ENCODE data around the gene MFSD1. TPM values are rescaled to one million over a fixed set of nuclear protein-coding genes. Genes with fewer than 3 reads are reported as not detected.

The MFSD1 gene
- total and polyA plus RNA-seq, 12 donors = 20.4 to 118 (median 76.9) TPM

DNA sequence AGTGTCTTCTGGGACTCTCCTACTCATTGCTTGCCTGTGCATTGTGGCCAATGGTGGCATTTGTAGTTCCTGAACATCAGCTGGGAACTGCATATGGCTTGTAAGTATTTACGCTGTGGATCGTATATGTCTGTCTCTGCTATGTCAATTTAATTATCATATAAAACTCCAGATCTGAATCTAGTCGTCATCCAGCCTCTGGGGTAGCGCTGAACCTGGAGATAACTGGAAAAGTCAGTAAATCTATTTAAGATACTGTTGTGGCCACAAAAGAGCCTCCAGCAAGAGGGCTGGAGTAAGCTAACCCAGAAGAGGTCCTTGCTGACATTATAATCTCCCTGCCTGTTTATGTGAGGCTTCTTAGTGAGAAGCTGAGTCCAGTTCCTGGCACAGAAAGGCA lies 21.6 kb downstream of the MFSD1 start:
- intact Hi-C loops (cut with DNase I) = no loop called here
- H3K36me3 ChIP-seq (replicated peaks in 1 of 2) = peaks cover 0 to 41% of the 10 kb centered on the region in 2 donors
- 85 to 96% (median 92%) methylated on average over 4 of the region's 4 CpGs for WGBS, 4 donors
- no peak overlapping the region for H3K4me3 ChIP-seq
- no peak for DNase-seq
- no peaks in the 10 kb centered on the region for H3K27me3 ChIP-seq
- H3K4me1 ChIP-seq (replicated peaks in 1 of 2) = peaks cover 0 to 3% of the 10 kb centered on the region in 2 donors
- H3K27ac ChIP-seq = no peak overlapping the region
- H3K9me3 ChIP-seq (replicated peaks in 1 of 3) = no peaks in the 10 kb centered on the region
- TF ChIP-seq POLR2A (IDR thresholded peaks at IDR 0.05) = no peak
- TF ChIP-seq, protein P1, sequence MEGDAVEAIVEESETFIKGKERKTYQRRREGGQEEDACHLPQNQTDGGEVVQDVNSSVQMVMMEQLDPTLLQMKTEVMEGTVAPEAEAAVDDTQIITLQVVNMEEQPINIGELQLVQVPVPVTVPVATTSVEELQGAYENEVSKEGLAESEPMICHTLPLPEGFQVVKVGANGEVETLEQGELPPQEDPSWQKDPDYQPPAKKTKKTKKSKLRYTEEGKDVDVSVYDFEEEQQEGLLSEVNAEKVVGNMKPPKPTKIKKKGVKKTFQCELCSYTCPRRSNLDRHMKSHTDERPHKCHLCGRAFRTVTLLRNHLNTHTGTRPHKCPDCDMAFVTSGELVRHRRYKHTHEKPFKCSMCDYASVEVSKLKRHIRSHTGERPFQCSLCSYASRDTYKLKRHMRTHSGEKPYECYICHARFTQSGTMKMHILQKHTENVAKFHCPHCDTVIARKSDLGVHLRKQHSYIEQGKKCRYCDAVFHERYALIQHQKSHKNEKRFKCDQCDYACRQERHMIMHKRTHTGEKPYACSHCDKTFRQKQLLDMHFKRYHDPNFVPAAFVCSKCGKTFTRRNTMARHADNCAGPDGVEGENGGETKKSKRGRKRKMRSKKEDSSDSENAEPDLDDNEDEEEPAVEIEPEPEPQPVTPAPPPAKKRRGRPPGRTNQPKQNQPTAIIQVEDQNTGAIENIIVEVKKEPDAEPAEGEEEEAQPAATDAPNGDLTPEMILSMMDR (IDR thresholded peaks at IDR 0.05) = no peak

DNA sequence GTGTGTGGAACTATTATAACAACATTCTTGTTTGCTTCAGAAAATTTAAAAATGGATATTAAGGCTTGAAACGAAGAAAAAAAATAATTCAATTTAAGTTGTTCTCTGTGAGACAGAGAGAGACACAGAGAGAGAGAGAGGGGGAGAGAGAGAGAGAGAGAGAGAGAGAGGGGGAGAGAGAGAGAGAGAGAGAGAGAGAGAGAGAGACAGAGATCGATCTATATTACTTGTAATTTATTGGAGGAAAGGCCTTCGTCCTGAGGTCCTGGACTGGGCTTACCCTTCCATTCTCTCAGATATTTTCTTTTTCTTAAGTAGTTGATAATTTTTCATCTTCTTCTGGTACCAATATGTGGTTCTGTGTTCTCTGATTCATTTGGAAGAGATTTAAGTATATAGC lies 25.9 kb downstream of the MFSD1 start:
- intact Hi-C loops (cut with DNase I) = no loop called here
- H3K36me3 ChIP-seq (replicated peaks in 1 of 2) = peaks cover 0 to 41% of the 10 kb centered on the region in 2 donors
- no peaks in the 10 kb centered on the region for H3K4me1 ChIP-seq (replicated peaks in 1 of 2)
- H3K27me3 ChIP-seq = no peaks in the 10 kb centered on the region
- no peak for DNase-seq
- 89 to 100% (median 90%) methylated on average over 3 of the region's 3 CpGs for WGBS, 4 donors
- no peak overlapping the region for H3K4me3 ChIP-seq
- H3K27ac ChIP-seq = no peak overlapping the region
- H3K9me3 ChIP-seq (replicated peaks in 1 of 3) = no peaks in the 10 kb centered on the region
- TF ChIP-seq POLR2A (IDR thresholded peaks at IDR 0.05) = no peak
- TF ChIP-seq, protein P1 (IDR thresholded peaks at IDR 0.05) = no peak

DNA sequence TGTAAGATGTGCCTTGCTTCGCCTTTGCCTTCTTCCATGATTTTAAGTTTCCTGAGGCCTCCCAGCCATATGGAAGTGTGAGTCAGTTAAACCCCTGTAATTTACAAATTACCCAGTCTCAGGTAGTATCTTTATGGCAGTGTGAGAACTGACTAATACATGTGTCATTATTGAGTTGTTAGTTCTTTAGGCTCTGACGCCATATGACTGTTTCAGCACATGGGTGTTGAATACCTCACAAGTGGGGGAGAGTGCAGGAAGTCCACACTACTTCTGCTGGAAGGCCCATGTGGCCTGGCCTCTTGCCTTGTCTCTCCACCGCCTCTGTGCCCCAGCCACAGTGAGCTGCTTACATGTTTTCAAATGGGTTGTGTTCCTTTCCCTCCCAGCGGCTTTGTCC lies 28.5 kb downstream of the MFSD1 start:
- DNase-seq = no peak
- Histone ChIP-seq H3K36me3 (replicated peaks in 1 of 2) (peaks cover 0 to 16% of the 10 kb centered on the region in 2 donors), H3K4me1 (replicated peaks in 1 of 2) (no peaks in the 10 kb centered on the region), H3K27ac (no peak overlapping the region), H3K4me3 (no peak overlapping the region), H3K9me3 (replicated peaks in 1 of 3) (no peaks in the 10 kb centered on the region), H3K27me3 (no peaks in the 10 kb centered on the region)
- 96 to 100% (median 97%) methylated on average over 4 of the region's 4 CpGs for WGBS, 4 donors
- intact Hi-C loops (cut with DNase I) = no loop called here
- TF ChIP-seq POLR2A (IDR thresholded peaks at IDR 0.05) = no peak
- TF ChIP-seq, protein P1 (IDR thresholded peaks at IDR 0.05) = no peak

DNA sequence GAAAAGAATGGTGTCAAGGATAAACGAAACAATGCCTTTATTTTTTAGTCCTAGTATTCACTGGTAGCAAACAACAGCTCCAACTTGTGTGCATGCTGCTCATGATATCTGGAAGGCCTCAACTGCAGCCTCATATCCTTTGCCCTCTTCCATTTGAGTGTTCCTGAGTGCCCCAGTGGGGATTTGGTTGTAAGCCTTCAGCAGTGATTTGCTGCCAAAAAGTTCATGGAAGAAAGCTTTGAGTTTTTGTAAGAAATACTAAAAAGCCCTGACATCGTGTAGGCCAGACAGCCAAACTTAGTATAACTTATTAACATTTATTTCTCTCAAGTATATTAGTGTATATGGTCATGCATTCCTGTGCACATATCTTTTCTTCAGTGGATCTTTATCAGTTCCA lies 30.0 kb downstream of the MFSD1 start:
- H3K36me3 ChIP-seq (replicated peaks in 1 of 2) = peaks cover 0 to 11% of the 10 kb centered on the region in 2 donors
- H3K27ac ChIP-seq = no peak overlapping the region
- intact Hi-C loops (cut with DNase I) = no loop called here
- TF ChIP-seq, protein P1 (IDR thresholded peaks at IDR 0.05) = no peak
- no peak for TF ChIP-seq POLR2A (IDR thresholded peaks at IDR 0.05)
- no peak for DNase-seq
- 70 to 96% (median 89%) methylated on average over 2 of the region's 2 CpGs for WGBS, 4 donors
- no peak overlapping the region for H3K4me3 ChIP-seq
- H3K9me3 ChIP-seq (replicated peaks in 1 of 3) = no peaks in the 10 kb centered on the region
- H3K4me1 ChIP-seq (replicated peaks in 1 of 2) = no peaks in the 10 kb centered on the region
- H3K27me3 ChIP-seq = no peaks in the 10 kb centered on the region

Data from adrenal gland (tissue), 12 donors.